Panc1 (cell line): ENCODE data around the gene ASCL3.
A peak's percentile ranks its signal among the peaks of the same experiment; 100 is the strongest.

Experiments used
- CTCF ChIP-seq: fragments of 450-650 bp; IDR thresholded peaks from 2 replicates; pipeline ENCODE4 v1.5.1; 2017; ENCODE audit warnings: mild to moderate bottlenecking
- POLR2AphosphoS5 ChIP-seq: IDR thresholded peaks from 2 replicates; pipeline ENCODE4 v1.6.1; 2012; ENCODE audit warnings: mild to moderate bottlenecking, low read depth, low read length, moderate library complexity
- REST ChIP-seq, 2 experiments: IDR thresholded peaks; 2 replicates each; pipeline ENCODE4 v1.6.1; 2011 to 2012; ENCODE audit warnings: low read depth in 2 of 2, control low read depth in 1 of 2, low read length in 1 of 2, mild to moderate bottlenecking in 1 of 2, moderate library complexity in 1 of 2; ENCODE audit not compliant: insufficient read depth in 1 of 2
- SIN3A ChIP-seq: IDR thresholded peaks from 2 replicates; pipeline ENCODE4 v1.6.1; 2012; ENCODE audit warnings: low read depth, mild to moderate bottlenecking, low read length, moderate library complexity, borderline replicate concordance; ENCODE audit not compliant: insufficient read depth
- TCF7L2 ChIP-seq: IDR thresholded peaks from 2 replicates; pipeline ENCODE4 v1.6.1; 2011; ENCODE audit warnings: mild to moderate bottlenecking, low read depth, low read length, inconsistent platforms

- no peak for TF ChIP-seq CTCF
- peak; percentile 98 for TF ChIP-seq POLR2AphosphoS5
- peak; percentile 59 for TF ChIP-seq TCF7L2
- peak; percentile 30 to 49; a peak in 1 of 4 replicates for TF ChIP-seq REST (IDR thresholded peaks at IDR 0.05; ENCODE audit: insufficient read depth in 1 of 2, low read depth in 2 of 2, low read length in 1 of 2)
- peak; percentile 95; the same call in 1 of the 2 replicates for TF ChIP-seq SIN3A
Measured at GRCh38 chr11:8964324-8965320, 21.8 kb upstream of the ASCL3 start, which contains the start of gene TMEM9B.
